NB4 (cell line): ENCODE results near the gene CLEC16A.

Source experiments
- DNase-seq: peaks from one replicate; pipeline ENCODE4 v3.0.0; 2010; ENCODE audit warnings: low read depth
- H3K4me3 ChIP-seq: one replicate; pipeline ENCODE4 v1.5.1; 2011; ENCODE audit warnings: mild to moderate bottlenecking, low read depth, low read length, moderate library complexity
- CTCF ChIP-seq: IDR thresholded peaks from one replicate; pipeline ENCODE4 v1.5.1; 2012; ENCODE audit warnings: low read depth, low read length
- MAX ChIP-seq: IDR thresholded peaks from 2 replicates; pipeline ENCODE4 v1.6.1; 2011; ENCODE audit warnings: low read depth, low read length
- MYC ChIP-seq: IDR thresholded peaks from 2 replicates; pipeline ENCODE4 v1.6.1; 2011; ENCODE audit warnings: low read depth, low read length
- POLR2A ChIP-seq: IDR thresholded peaks from 2 replicates; pipeline ENCODE4 v1.6.1; 2011; ENCODE audit warnings: mild to moderate bottlenecking; ENCODE audit not compliant: insufficient read length; ENCODE audit errors: extremely low read depth

The CLEC16A gene, protein sequence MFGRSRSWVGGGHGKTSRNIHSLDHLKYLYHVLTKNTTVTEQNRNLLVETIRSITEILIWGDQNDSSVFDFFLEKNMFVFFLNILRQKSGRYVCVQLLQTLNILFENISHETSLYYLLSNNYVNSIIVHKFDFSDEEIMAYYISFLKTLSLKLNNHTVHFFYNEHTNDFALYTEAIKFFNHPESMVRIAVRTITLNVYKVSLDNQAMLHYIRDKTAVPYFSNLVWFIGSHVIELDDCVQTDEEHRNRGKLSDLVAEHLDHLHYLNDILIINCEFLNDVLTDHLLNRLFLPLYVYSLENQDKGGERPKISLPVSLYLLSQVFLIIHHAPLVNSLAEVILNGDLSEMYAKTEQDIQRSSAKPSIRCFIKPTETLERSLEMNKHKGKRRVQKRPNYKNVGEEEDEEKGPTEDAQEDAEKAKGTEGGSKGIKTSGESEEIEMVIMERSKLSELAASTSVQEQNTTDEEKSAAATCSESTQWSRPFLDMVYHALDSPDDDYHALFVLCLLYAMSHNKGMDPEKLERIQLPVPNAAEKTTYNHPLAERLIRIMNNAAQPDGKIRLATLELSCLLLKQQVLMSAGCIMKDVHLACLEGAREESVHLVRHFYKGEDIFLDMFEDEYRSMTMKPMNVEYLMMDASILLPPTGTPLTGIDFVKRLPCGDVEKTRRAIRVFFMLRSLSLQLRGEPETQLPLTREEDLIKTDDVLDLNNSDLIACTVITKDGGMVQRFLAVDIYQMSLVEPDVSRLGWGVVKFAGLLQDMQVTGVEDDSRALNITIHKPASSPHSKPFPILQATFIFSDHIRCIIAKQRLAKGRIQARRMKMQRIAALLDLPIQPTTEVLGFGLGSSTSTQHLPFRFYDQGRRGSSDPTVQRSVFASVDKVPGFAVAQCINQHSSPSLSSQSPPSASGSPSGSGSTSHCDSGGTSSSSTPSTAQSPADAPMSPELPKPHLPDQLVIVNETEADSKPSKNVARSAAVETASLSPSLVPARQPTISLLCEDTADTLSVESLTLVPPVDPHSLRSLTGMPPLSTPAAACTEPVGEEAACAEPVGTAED

DNA sequence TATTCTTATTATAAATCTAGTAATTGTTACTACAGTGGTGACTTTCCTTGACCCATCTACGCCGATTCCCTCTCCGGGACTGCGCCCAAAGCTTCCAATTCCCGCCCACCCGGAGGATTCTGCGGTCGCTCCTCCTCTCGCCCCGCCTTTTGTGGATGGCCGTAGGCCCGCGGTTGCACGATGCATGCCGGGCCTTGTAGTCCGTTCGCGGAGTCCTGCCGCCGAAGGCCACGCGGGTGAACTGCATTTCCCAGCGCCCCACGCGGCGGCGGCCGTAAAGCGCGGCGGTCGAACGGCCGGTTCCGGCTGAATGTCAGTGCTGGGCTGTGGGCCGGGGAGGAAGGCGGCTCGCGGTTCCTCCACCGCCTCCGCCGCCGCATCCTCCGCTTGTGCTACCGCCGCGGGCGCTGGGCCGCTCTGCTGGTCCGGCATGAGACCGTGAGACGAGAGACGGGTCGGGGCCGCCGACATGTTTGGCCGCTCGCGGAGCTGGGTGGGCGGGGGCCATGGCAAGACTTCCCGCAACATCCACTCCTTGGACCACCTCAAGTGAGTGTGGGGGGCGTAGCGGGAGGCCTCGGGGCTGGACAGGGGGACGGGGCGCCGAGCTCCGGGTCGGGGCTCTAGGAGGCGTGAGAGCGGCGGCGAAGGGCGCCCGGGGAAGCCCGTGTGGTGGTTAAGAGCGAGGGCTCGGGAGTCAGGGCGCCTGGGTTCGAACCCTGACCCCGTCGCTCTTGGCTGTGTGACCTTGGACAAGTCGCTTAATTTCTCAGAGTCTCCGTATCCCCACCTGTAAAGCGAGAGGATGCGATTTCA is at the start of gene CLEC16A:
Gene CLEC16A (plus strand): TSS at position 316 of the 816 bp plus-strand sequence. CDS start 154 bp downstream, at position 470.
- peak; percentile 96 for DNase-seq
- TF ChIP-seq CTCF (no peak), POLR2A (no peak), MAX (peak; percentile 67), MYC (no peak; the same call in 1 of the 2 replicates)
- peak within 1 kb of the TSS; percentile 65 for H3K4me3 ChIP-seq

- DNase-seq = peak; percentile 55
- H3K4me3 ChIP-seq = no peak overlapping the region
- TF ChIP-seq CTCF = no peak
- no peak for TF ChIP-seq MAX
- TF ChIP-seq POLR2A = no peak
- TF ChIP-seq MYC = no peak
Observed at GRCh38 chr16:10895053-10895946, 49.1 kb upstream of the CLEC16A start.

DNA sequence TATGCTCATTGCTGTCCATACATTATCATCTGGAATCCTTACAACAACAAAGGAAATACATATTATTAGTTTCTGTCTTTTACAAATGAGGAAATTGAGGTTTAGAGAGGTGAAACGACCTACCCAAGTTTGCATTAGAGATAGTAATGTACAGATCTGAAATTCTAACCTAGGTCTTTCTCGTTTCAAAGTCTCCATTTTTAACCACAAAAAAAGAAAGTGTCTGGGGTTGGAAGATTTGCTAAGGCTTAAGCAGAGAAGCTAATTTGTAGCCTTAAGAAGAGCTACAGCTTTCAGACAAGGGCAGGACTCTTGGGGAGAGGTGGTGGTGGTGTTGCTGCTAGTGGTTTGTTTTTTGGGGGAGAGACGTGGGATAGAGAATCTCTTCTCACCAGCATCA is 48.2 kb upstream of the CLEC16A start:
- TF ChIP-seq MYC (no peak), POLR2A (no peak), CTCF (no peak), MAX (no peak)
- no peak for DNase-seq
- H3K4me3 ChIP-seq = no peak overlapping the region

- H3K4me3 ChIP-seq = no peak overlapping the region
- DNase-seq = no peak
- TF ChIP-seq POLR2A (no peak), CTCF (no peak), MYC (no peak)
Observed at GRCh38 chr16:10896723-10897122, 47.6 kb upstream of the CLEC16A start.

DNA sequence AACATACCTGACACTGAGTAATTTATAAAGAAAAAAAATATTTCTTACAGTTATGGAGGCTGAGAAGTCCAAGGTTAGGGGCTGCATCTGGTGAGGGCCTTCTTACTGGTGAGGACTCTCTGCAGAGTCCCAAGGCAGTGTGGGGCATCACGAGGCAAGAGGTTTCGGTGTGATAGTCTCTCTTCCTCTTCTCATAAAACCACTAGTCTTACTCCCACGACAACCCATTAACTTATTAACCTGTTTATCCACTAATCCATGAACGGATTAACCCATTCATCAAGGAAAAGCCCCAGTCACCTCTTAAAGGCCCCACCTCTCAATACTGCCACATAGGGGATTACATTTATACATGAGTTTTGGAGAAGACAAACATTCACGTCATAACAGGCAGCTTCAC is 47.2 kb upstream of the CLEC16A start:
- H3K4me3 ChIP-seq = no peak overlapping the region
- TF ChIP-seq POLR2A (no peak), MAX (no peak), MYC (no peak), CTCF (no peak)

More for the DNA sequence above, 47.2 kb upstream of the CLEC16A start:
- DNase-seq = no peak
